ENCODE data around the gene COMP. TPM values are rescaled to one million over a fixed set of nuclear protein-coding genes. Genes with fewer than 3 reads are reported as not detected.

Gene COMP
- total RNA-seq, 6 donors from 2014 or later = 1.8 to 8.5 (median 4.3) TPM; not detected in 2

GRCh38 chr19:18781885-18782527, 9.1 kb downstream of the COMP start:
- WGBS, 2 donors = 74 to 85% methylated on average over 15 to 18 of the region's 20 CpGs
- Histone ChIP-seq H3K9me3 (no peaks in the 10 kb centered on the region), H3K36me3 (no peaks in the 10 kb centered on the region), H3K4me1 (peaks cover 8 to 12% (median 9%) of the 10 kb centered on the region in 4 donors), H3K27ac (no peak overlapping the region), H3K27me3 (peaks cover 0 to 12% (median 6%) of the 10 kb centered on the region in 4 donors), H3K4me3 (no peak overlapping the region)
- ATAC-seq (ENCODE audit: low FRiP score in 2 of 2) (no peak), DNase-seq (peak in 1 of 2 donors; percentile 74)
- TF ChIP-seq EP300 (IDR thresholded peaks at IDR 0.05) (no peak), POLR2A (IDR thresholded peaks at IDR 0.05) (no peak), POLR2AphosphoS5 (IDR thresholded peaks at IDR 0.05) (no peak), CTCF (IDR thresholded peaks at IDR 0.05) (no peak)

- DNase-seq (peak in 1 of 2 donors; percentile 73), ATAC-seq (ENCODE audit: low FRiP score in 2 of 2) (no peak)
- Histone ChIP-seq H3K4me3 (no peak overlapping the region), H3K4me1 (peaks cover 8 to 12% (median 9%) of the 10 kb centered on the region in 4 donors), H3K27me3 (peaks cover 0 to 6% (median 3%) of the 10 kb centered on the region in 4 donors), H3K36me3 (no peaks in the 10 kb centered on the region), H3K27ac (no peak overlapping the region), H3K9me3 (no peaks in the 10 kb centered on the region)
- TF ChIP-seq POLR2AphosphoS5 (IDR thresholded peaks at IDR 0.05) (no peak), CTCF (IDR thresholded peaks at IDR 0.05) (no peak), POLR2A (IDR thresholded peaks at IDR 0.05) (no peak), EP300 (IDR thresholded peaks at IDR 0.05) (no peak)
- WGBS, 2 donors = 87 to 100% methylated on average over 4 to 14 of the region's 14 CpGs
Measured at GRCh38 chr19:18781047-18781600, 10.0 kb downstream of the COMP start.

GRCh38 chr19:18780631-18781030, 10.5 kb downstream of the COMP start:
- H3K4me1 ChIP-seq = peaks cover 6 to 9% (median 7%) of the 10 kb centered on the region in 4 donors
- no peaks in the 10 kb centered on the region for H3K9me3 ChIP-seq
- H3K27ac ChIP-seq = no peak overlapping the region
- no peak overlapping the region for H3K4me3 ChIP-seq
- no peak for ATAC-seq (ENCODE audit: low FRiP score in 2 of 2)
- WGBS, 2 donors = 61 to 77% methylated on average over 7 to 9 of the region's 10 CpGs
- peaks cover 0 to 3% (median 0%) of the 10 kb centered on the region in 4 donors for H3K36me3 ChIP-seq
- H3K27me3 ChIP-seq = peaks cover 0 to 2% (median under 1%) of the 10 kb centered on the region in 4 donors
- no peak for DNase-seq
- TF ChIP-seq EP300 (IDR thresholded peaks at IDR 0.05) (no peak), CTCF (IDR thresholded peaks at IDR 0.05) (no peak), POLR2A (IDR thresholded peaks at IDR 0.05) (no peak), POLR2AphosphoS5 (IDR thresholded peaks at IDR 0.05) (no peak)

- Histone ChIP-seq H3K4me3 (no peak overlapping the region), H3K4me1 (peaks cover under 1 to 3% (median 2%) of the 10 kb centered on the region in 4 donors), H3K27ac (no peak overlapping the region), H3K27me3 (no peaks in the 10 kb centered on the region), H3K36me3 (peaks cover 0 to 5% (median 0%) of the 10 kb centered on the region in 4 donors), H3K9me3 (no peaks in the 10 kb centered on the region)
- ATAC-seq (ENCODE audit: low FRiP score in 2 of 2) = no peak
- 85 to 90% methylated on average over 14 to 17 of the region's 17 CpGs for WGBS, 2 donors
- TF ChIP-seq CTCF (IDR thresholded peaks at IDR 0.05) (no peak), EP300 (IDR thresholded peaks at IDR 0.05) (no peak), POLR2A (IDR thresholded peaks at IDR 0.05) (no peak), POLR2AphosphoS5 (IDR thresholded peaks at IDR 0.05) (no peak)
- DNase-seq = no peak
Measured at GRCh38 chr19:18780081-18780480, 11.0 kb downstream of the COMP start.
